Astrocyte (in vitro differentiated cells and primary cell): Measurements from ENCODE around the gene COA1. TPM values are rescaled to one million over a fixed set of nuclear protein-coding genes. Genes with fewer than 3 reads are reported as not detected.
"Not testable (repeated sequence)": the region's sequence is repeated elsewhere in the genome, so short reads cannot be mapped to it uniquely, and the experiment has no call there.

ENCODE experiments used
- DNase-seq: peaks from one replicate; pipeline ENCODE4 v3.0.0-alpha.2; 2010; ENCODE audit warnings: low read depth
- FAIRE-seq: peaks from 2 replicates; lab custom pipeline; 2011; peaks lifted over from hg19 to GRCh38; lab: Jason Lieb, UNC
- H2AFZ ChIP-seq: 2 replicates; pipeline ENCODE4 v1.6.0; 2012; ENCODE audit warnings: low read depth, low read length, inconsistent platforms
- H3K27ac ChIP-seq: 2 replicates; pipeline ENCODE4 v1.5.1; 2011; ENCODE audit warnings: low read depth, low read length, inconsistent platforms
- H3K27me3 ChIP-seq: 2 replicates; pipeline ENCODE4 v1.6.0; 2011; ENCODE audit warnings: low read length, inconsistent platforms; ENCODE audit not compliant: insufficient read depth
- H3K36me3 ChIP-seq: 2 replicates; pipeline ENCODE4 v1.5.1; 2011; ENCODE audit warnings: low read length, inconsistent platforms; ENCODE audit not compliant: insufficient read depth
- H3K4me1 ChIP-seq: 2 replicates; pipeline ENCODE4 v1.5.1; 2011; ENCODE audit warnings: low read length, inconsistent platforms; ENCODE audit not compliant: insufficient read depth
- H3K4me2 ChIP-seq: 2 replicates; pipeline ENCODE4 v1.6.0; 2012; ENCODE audit warnings: low read length, inconsistent platforms
- H3K4me3 ChIP-seq: 2 replicates; pipeline ENCODE4 v1.5.1; 2011; ENCODE audit warnings: low read depth, mild to moderate bottlenecking, low read length, inconsistent platforms; ENCODE audit not compliant: insufficient read depth
- H3K79me2 ChIP-seq: 2 replicates; pipeline ENCODE4 v1.6.0; 2012; ENCODE audit warnings: mild to moderate bottlenecking, low read length, inconsistent platforms; ENCODE audit not compliant: insufficient read depth
- H3K9ac ChIP-seq: 2 replicates; pipeline ENCODE4 v1.6.0; 2012; ENCODE audit warnings: mild to moderate bottlenecking, low read length, inconsistent platforms
- H3K9me3 ChIP-seq: 2 replicates; pipeline ENCODE4 v1.5.1; 2012; ENCODE audit warnings: low read depth, mild to moderate bottlenecking, low read length, inconsistent platforms; ENCODE audit not compliant: insufficient read depth
- H4K20me1 ChIP-seq: 2 replicates; pipeline ENCODE4 v1.6.0; 2012; ENCODE audit warnings: low read length, inconsistent platforms; ENCODE audit not compliant: insufficient read depth
- H3K27ac Mint-ChIP-seq: one replicate; pipeline ENCODE4 v1.8.0; 2021; ENCODE audit warnings: mild to moderate bottlenecking, mixed read lengths; ENCODE audit not compliant: unreplicated experiment
- H3K27me3 Mint-ChIP-seq: one replicate; pipeline ENCODE4 v1.8.0; 2021; ENCODE audit warnings: low read depth, mixed read lengths; ENCODE audit not compliant: unreplicated experiment
- H3K36me3 Mint-ChIP-seq: one replicate; pipeline ENCODE4 v1.8.0; 2021; ENCODE audit warnings: low read depth, mixed read lengths; ENCODE audit not compliant: unreplicated experiment
- H3K4me1 Mint-ChIP-seq: one replicate; pipeline ENCODE4 v1.8.0; 2021; ENCODE audit warnings: low read depth, mixed read lengths; ENCODE audit not compliant: unreplicated experiment
- H3K4me3 Mint-ChIP-seq: one replicate; pipeline ENCODE4 v1.8.0; 2021; ENCODE audit warnings: mild to moderate bottlenecking, moderate library complexity, mixed read lengths; ENCODE audit not compliant: unreplicated experiment
- H3K9me3 Mint-ChIP-seq: one replicate; pipeline ENCODE4 v1.8.0; 2021; ENCODE audit warnings: mild to moderate bottlenecking, mixed read lengths; ENCODE audit not compliant: unreplicated experiment
- EZH2 ChIP-seq: IDR thresholded peaks from 2 replicates; pipeline ENCODE4 v1.6.1; 2012; ENCODE audit warnings: mild to moderate bottlenecking, low read length, inconsistent platforms; ENCODE audit not compliant: insufficient read depth
- total RNA-seq: library from RNA; stranded (reverse); gene quantifications from 2 replicates; pipeline ENCODE4 v1.2.1, GENCODE V29; 2021
- TF ChIP-seq, protein P1 (sequence below): IDR thresholded peaks from 2 replicates; pipeline ENCODE4 v1.5.1; 2011; ENCODE audit warnings: low read depth, mild to moderate bottlenecking, inconsistent platforms, low read length, moderate library complexity; ENCODE audit not compliant: insufficient read depth

Gene COA1
- total RNA-seq, 1 donor from 2014 or later = 47.0 TPM

- no peaks in the 10 kb centered on the region for H3K27me3 Mint-ChIP-seq
- H3K9me3 ChIP-seq = no peaks in the 10 kb centered on the region
- TF ChIP-seq, protein P1, sequence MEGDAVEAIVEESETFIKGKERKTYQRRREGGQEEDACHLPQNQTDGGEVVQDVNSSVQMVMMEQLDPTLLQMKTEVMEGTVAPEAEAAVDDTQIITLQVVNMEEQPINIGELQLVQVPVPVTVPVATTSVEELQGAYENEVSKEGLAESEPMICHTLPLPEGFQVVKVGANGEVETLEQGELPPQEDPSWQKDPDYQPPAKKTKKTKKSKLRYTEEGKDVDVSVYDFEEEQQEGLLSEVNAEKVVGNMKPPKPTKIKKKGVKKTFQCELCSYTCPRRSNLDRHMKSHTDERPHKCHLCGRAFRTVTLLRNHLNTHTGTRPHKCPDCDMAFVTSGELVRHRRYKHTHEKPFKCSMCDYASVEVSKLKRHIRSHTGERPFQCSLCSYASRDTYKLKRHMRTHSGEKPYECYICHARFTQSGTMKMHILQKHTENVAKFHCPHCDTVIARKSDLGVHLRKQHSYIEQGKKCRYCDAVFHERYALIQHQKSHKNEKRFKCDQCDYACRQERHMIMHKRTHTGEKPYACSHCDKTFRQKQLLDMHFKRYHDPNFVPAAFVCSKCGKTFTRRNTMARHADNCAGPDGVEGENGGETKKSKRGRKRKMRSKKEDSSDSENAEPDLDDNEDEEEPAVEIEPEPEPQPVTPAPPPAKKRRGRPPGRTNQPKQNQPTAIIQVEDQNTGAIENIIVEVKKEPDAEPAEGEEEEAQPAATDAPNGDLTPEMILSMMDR = no peak
- no peak for TF ChIP-seq EZH2
- peaks cover 86% of the 10 kb centered on the region for H3K79me2 ChIP-seq
- no peak overlapping the region for H2AFZ ChIP-seq
- no peak overlapping the region for H3K27ac Mint-ChIP-seq
- H3K4me3 ChIP-seq = no peak overlapping the region
- DNase-seq (no peak), FAIRE-seq (no peak)
- peaks cover 10% of the 10 kb centered on the region for H3K4me1 Mint-ChIP-seq
- peaks cover 28% of the 10 kb centered on the region for H3K4me1 ChIP-seq
- no peaks in the 10 kb centered on the region for H3K36me3 Mint-ChIP-seq
- no peaks in the 10 kb centered on the region for H3K36me3 ChIP-seq
- H3K9ac ChIP-seq = peak overlapping the region; percentile 27
- H3K27me3 ChIP-seq = no peaks in the 10 kb centered on the region
- H3K4me2 ChIP-seq = peak overlapping the region; percentile 79
- peak overlapping the region; percentile 87 for H3K27ac ChIP-seq
- H4K20me1 ChIP-seq = no peaks in the 10 kb centered on the region
- H3K9me3 Mint-ChIP-seq = no peaks in the 10 kb centered on the region
- H3K4me3 Mint-ChIP-seq = no peak overlapping the region
Observed at GRCh38 chr7:43692582-43693373, 36.5 kb downstream of the COA1 start.

GRCh38 chr7:43691611-43692010, 37.7 kb downstream of the COA1 start:
- Histone ChIP-seq H3K27me3 (no peaks in the 10 kb centered on the region), H3K79me2 (peaks cover 86% of the 10 kb centered on the region), H3K27ac (no peak overlapping the region), H3K9ac (no peak overlapping the region), H4K20me1 (no peaks in the 10 kb centered on the region), H3K4me2 (no peak overlapping the region), H3K4me1 (peaks cover 25% of the 10 kb centered on the region), H3K9me3 (no peaks in the 10 kb centered on the region), H2AFZ (no peak overlapping the region), H3K36me3 (no peaks in the 10 kb centered on the region), H3K4me3 (no peak overlapping the region)
- Mint-ChIP-seq H3K4me3 (no peak overlapping the region), H3K27ac (no peak overlapping the region), H3K36me3 (no peaks in the 10 kb centered on the region), H3K9me3 (no peaks in the 10 kb centered on the region), H3K4me1 (peaks cover 8% of the 10 kb centered on the region), H3K27me3 (no peaks in the 10 kb centered on the region)
- TF ChIP-seq EZH2 = no peak
- TF ChIP-seq, protein P1 = no peak
- no peak for FAIRE-seq
- no peak for DNase-seq

GRCh38 chr7:43689115-43689514, 40.2 kb downstream of the COA1 start:
- TF ChIP-seq, protein P1 = no peak
- no peak for TF ChIP-seq EZH2
- Histone ChIP-seq H3K36me3 (no peaks in the 10 kb centered on the region), H2AFZ (no peak overlapping the region), H3K9ac (no peak overlapping the region), H3K27ac (no peak overlapping the region), H3K27me3 (no peaks in the 10 kb centered on the region), H3K4me2 (no peak overlapping the region), H3K4me3 (no peak overlapping the region), H3K4me1 (peaks cover 12% of the 10 kb centered on the region), H4K20me1 (no peaks in the 10 kb centered on the region), H3K79me2 (peaks cover 90% of the 10 kb centered on the region), H3K9me3 (peaks cover 5% of the 10 kb centered on the region)
- no peak for FAIRE-seq
- no peak overlapping the region for H3K4me3 Mint-ChIP-seq
- H3K36me3 Mint-ChIP-seq = no peaks in the 10 kb centered on the region
- H3K9me3 Mint-ChIP-seq = no peaks in the 10 kb centered on the region
- H3K27me3 Mint-ChIP-seq = no peaks in the 10 kb centered on the region
- H3K27ac Mint-ChIP-seq = no peak overlapping the region
- DNase-seq = no peak
- H3K4me1 Mint-ChIP-seq = peaks cover 8% of the 10 kb centered on the region

- H2AFZ ChIP-seq, FAIRE-seq, DNase-seq, H3K9me3 ChIP-seq, H3K4me1 ChIP-seq, H3K4me3 ChIP-seq, H3K4me1 Mint-ChIP-seq, H3K36me3 Mint-ChIP-seq, H3K4me3 Mint-ChIP-seq, H3K9ac ChIP-seq, H3K27ac Mint-ChIP-seq, H3K27me3 Mint-ChIP-seq, H3K36me3 ChIP-seq, H4K20me1 ChIP-seq, H3K9me3 Mint-ChIP-seq, H3K4me2 ChIP-seq, H3K27me3 ChIP-seq, H3K27ac ChIP-seq: not testable (repeated sequence)
- peaks cover 85% of the 10 kb centered on the region for H3K79me2 ChIP-seq
Observed at GRCh38 chr7:43687866-43688265, 41.5 kb downstream of the COA1 start.
